NK-92 treated with Interleukin-12 subunit alpha and Interleukin-12 subunit beta, amount 100 ng/mL, for 24 hours (cell line): ENCODE measurements around the gene NNAT.

Source experiments
- DNase-seq: peaks from one replicate; lab custom pipeline; 2025; lab: John Stamatoyannopoulos, UW

NNAT gene

GRCh38 chr20:37523911-37524700 lies 3.1 kb downstream of the NNAT start:
- DNase-seq, result no peak

DNA sequence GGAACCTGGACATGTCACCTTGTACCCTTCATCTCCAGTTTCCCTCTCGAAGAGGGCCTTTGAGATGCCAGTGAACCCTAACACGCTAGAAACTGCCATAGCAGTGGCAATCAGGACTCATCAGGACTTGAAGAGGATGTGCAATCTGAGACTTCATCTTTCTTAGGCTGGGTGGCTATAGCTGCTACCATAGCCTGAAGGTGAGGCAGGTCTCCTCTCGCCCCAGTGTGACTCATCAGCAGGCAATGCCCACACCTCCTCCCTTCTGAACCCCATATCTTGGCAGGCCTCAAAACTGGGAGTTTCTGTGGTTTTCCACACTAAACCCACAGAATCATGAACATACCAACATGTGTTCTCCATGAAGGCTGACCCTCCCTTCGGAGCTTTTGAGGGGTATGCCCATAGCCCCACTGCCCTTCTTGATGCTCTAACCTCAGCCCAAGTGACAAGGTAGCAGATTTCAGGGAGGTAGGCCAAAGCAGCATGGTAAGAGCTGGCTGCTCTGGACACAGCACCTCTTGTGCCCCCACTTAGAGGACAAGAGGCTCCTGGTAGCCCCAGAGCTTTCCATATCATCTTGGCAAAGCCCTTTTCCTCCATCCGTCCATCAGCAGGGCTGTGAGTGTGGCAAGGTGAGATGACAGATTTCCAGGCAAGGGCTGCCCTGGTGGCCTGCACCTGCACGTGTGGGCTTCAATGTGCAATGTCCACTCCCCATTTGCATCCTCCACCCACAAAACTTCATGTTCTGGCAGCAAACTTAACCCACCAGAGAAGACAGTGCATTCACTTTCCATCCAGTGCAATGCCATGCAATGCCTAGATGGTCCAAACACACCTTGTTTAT lies 4.0 kb downstream of the NNAT start:
- DNase-seq, result peak; percentile 50

DNA sequence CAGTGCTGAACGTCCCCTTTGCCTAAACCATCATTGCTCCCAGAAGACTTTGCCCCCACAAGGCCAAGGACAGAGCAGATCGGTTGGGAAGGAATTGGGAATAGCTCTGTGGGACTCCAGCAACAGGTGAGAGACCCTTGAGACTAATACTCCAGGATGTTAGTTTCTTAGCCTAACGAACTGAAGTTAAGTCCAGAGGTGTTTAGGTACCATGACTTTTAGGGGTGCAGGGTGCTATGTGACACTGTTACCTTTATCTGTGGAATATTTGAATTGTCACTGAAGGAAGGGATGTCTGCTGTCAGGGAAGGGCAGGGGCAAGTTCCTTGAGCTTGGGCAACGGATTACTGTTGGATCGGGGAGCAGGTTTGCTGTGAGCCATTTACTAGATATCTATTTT lies 4.8 kb downstream of the NNAT start:
- DNase-seq, result no peak

- no peak for DNase-seq
These were observed 5.3 kb downstream of the NNAT start for GRCh38 chr20:37526238-37526838.

DNA sequence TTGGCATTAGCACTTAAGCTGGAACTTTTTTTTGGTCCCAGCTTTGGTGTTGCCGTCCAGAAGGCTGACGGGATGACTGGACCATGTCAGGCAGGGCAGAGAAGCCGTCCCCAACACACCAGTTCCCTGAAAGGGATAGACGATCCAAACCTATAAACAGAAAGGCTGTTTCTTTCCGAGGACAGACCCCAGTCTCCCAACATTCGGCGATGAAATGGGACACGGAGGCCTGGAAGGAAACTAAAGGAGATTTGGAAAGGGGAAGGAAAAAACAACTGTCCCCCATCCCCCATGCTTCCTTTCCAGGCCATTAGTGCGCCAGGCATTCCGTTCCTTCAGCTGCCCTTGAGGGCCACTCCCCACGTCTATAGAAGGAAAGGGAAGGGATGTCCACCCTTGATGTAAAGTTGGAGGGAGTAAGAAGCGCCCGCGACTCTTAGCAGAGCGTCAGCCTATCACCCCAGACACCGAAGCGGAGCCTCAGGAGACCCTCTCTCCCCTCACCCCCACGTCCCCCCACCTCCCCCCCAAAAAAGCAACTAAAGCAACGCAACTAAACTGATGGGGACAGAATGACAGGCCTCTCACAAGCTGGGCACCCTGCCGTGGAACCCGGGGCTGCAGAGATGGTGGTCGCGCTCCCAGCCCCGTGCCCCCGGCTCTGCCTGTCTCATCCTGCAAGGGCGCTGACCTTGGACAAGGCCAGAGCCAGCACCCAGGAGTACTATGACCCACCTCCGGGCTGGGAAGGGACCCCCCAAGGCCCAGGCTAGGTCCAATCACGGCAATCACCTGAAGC lies 6.0 kb downstream of the NNAT start:
- DNase-seq, result no peak

DNA sequence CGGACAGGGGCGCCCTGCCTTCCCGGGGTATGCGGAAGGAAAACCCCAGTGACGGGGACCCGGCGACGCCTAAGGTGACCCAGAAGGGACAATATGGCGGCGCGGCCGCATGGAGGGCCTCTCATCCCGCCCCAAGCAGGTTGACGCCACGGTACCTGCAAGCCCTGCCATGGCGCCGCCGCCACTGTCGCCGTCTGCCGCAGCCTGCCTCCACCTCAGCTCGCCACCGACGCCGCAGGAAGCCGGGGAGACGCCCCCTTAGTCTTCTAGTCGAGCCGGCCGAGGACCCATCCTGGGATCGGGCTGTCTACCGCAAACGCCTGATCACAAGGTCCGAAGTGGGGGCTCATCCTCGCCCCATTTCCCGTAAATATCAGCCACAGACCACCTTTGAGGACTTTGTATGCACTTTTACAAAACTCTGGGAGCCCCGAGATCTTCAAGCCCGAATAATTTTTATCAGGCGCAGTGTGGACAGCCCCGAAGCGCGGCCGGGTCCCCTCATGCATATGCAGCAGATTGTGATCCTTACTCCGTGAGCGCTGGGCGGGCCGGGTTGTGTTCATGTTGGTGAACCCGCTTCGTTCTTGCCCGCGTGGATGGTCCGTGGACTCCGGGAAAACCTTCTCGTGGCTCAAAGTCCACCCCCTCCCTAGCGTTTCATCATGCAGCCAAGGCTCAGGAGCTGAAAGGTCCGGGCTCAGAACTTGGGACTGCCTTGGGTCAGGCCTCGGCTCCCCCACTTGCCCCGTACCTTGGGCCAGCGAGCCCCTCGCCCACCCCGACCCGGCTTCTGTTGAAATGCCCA lies 6.8 kb downstream of the NNAT start, which contains the start of gene BLCAP:
TSS of gene BLCAP (minus strand) at position 239 of the 808 bp plus-strand sequence. CDS start 8,702 bp downstream, outside the sequence.
- peak; percentile 84 for DNase-seq

DNA sequence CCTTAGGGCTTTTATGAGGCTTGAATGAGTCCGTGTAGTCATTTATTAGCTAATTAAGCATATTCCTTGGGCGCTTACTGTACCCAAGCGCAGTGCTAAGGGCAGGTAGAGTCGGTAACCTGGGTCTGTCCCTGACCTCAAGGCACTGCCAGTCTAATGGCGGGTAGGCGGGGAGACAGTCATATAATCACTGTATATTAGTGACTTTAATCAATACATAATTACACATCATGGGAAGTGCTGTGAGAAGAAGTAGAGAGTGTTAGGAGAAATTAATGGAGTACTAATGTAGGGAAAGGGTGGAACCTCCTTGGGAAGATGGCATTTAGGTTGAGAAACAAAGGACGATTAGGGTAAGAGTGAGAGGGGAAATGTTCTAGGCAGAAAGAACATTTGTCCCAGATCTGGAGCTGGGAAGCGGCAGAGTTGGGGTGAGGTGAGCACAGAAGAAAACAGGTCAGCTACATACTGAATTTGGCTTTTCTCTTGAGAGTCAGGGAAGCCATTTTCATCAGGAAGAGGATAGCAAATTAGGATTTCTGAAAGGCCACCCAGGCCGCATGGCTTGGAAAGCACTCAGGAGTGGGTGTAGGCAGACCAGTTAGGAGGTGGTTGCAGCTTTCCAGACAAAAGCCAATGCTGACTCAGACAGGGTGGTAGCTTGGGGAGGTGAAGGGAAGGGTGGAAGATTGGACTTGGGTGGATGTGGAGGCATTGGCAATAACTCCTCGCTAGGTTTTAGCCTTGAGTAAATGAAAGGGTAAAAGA lies 7.6 kb downstream of the NNAT start:
- no peak for DNase-seq

- DNase-seq, result no peak
These were observed 8.3 kb downstream of the NNAT start for GRCh38 chr20:37529214-37529967.

GRCh38 chr20:37529968-37530600 lies 9.0 kb downstream of the NNAT start:
- no peak for DNase-seq

- DNase-seq, result no peak
These were observed 9.6 kb downstream of the NNAT start for GRCh38 chr20:37530696-37531095.

DNA sequence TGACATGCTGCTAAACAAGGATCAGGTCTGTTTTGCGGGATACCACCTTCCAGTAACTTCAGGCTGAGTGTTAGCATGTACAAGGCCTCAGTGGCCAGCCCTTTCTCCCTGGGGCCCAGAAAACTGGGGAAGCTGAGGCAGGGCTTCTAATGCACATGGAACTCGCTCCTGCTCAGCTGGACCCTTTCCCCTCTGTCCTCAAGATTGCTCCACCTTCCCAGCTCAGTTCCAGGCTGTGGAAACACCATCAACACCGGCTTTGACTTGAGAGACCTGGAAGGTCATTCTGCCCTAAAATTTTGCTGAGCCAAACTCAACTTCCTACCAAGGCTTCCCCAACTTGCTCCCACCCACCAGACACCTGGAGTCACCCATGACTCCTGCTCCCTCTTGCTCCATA lies 10.8 kb downstream of the NNAT start:
- no peak for DNase-seq

- no peak for DNase-seq
These were observed 12.2 kb downstream of the NNAT start for GRCh38 chr20:37533154-37533715.

DNA sequence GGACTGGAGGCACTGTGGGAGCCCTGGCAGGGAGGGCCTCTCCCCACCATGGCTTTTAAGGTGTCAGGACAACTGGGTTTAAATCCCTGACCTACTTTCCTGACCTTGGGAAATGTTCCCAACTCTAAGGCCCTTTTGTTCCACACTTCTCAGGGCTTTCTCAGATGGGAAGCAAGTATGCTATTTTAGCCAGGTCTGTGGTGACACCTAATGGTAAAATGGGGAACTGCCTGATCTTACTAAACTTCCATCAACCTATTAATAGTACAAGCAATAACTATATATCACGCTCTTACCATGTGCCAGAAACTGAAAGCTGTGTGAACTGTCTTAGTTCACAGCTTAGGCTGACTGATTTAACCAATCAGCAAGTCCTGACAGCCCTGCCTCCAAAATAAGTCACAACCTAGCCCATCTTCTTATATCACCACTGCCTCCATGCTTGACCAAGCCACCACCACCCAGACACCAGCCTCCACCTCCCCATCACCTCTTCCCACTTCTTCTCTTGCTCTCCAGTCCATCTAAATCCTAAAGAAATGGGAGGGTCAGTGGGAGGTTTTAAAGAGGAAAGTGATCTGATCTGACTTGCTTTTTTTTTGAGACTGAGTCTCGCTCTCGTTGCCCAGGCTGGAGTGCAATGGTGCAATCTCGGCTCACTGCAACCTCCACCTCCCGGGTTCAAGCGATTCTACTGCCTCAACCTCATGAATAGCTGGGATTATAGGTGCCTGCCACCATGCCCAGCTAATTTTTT lies 13.5 kb downstream of the NNAT start:
- no peak for DNase-seq

- DNase-seq, result no peak
These were observed 14.5 kb downstream of the NNAT start for GRCh38 chr20:37535443-37536132.

DNA sequence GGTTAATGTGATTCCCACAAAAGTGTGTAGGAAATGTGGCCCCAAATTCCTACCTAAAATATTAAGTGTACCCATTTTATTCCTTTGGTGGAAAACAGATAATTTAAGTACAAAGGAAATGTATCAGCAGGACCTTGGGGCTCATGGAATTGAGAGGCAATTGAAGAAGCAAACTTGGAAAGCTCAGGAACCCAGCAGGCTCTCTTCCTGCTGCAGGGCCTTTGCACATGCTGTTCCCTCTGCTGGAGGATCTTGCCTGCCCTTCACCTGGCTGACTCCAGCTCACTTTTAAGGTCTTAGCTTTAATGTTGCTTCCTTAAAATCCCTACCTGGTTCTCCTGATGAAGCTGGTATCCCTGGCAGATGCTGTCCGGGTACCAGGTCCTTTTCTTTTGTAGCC lies 16.5 kb downstream of the NNAT start:
- DNase-seq, result no peak

GRCh38 chr20:37538003-37538402 lies 17.0 kb downstream of the NNAT start:
- DNase-seq, result no peak

DNA sequence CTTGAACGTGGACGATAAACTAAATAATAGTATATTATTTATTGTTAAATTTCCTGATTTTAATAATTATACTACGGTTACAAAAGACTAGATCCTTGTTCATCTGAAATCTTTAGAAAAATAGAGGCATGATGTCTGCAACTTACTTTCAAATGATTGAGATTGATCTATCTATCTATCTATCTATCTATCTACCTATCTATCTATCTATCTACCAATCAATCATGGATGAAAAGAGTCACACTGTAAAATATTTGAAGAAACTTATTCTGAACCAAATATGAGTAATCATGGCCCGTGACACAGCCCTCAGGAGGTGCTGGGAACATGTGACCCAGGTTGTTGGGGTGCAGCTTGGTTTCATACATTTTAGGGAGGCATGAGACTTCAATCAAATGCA lies 18.4 kb downstream of the NNAT start:
- no peak for DNase-seq
